H1 (cell line): ENCODE data around the gene BCL2. TPM values are rescaled to one million over a fixed set of nuclear protein-coding genes. Genes with fewer than 3 reads are reported as not detected.

Experiments
- CTCF ChIA-PET: fragments of 300-600 bp; sonication (Branson Sonifier 250); formaldehyde crosslinking; loops from one replicate; lab custom pipeline; 2021; ENCODE audit not compliant: partially characterized antibody; lab: Charles Lee
- POLR2A ChIA-PET: fragments of 300-600 bp; sonication (Branson Sonifier 250); formaldehyde crosslinking; loops from one replicate; lab custom pipeline; 2021; ENCODE audit warnings: inconsistent platforms; ENCODE audit not compliant: partially characterized antibody; lab: Charles Lee
- DNase-seq, 2 experiments: peaks; one replicate each; pipeline versions ENCODE4 v3.0.0 to v3.0.0-alpha.2; 2010 to 2022; ENCODE audit warnings: low spot score in 2 of 2, low read depth in 1 of 2, mixed read lengths in 1 of 2
- FAIRE-seq: peaks from 2 replicates; lab custom pipeline; 2011; peaks lifted over from hg19 to GRCh38; lab: Jason Lieb, UNC
- H2AFZ ChIP-seq: 2 replicates; pipeline ENCODE4 v1.8.1; 2012; ENCODE audit warnings: low read length, inconsistent platforms
- H2AK5ac ChIP-seq: 2 replicates; pipeline ENCODE4 v1.6.1; 2013; ENCODE audit warnings: low read depth, low read length
- H2BK120ac ChIP-seq: replicated peaks from 2 replicates; pipeline ENCODE3; 2013; ENCODE audit warnings: low read depth, low read length, inconsistent platforms
- H2BK12ac ChIP-seq: 2 replicates; pipeline ENCODE4 v1.6.1; 2013; ENCODE audit warnings: low read depth, low read length
- H2BK15ac ChIP-seq: 2 replicates; pipeline ENCODE4 v1.6.1; 2013; ENCODE audit warnings: low read length
- H2BK20ac ChIP-seq: 2 replicates; pipeline ENCODE4 v1.6.1; 2013; ENCODE audit warnings: low read length
- H2BK5ac ChIP-seq: 2 replicates; pipeline ENCODE4 v1.6.1; 2013; ENCODE audit warnings: low read depth, low read length
- H3K14ac ChIP-seq: 2 replicates; pipeline ENCODE4 v1.6.1; 2013; ENCODE audit warnings: inconsistent platforms; ENCODE audit not compliant: insufficient read length
- H3K18ac ChIP-seq: 2 replicates; pipeline ENCODE4 v1.6.1; 2013; ENCODE audit warnings: low read length; ENCODE audit errors: extremely low read depth
- H3K23ac ChIP-seq: 2 replicates; pipeline ENCODE4 v1.6.1; 2013; ENCODE audit warnings: inconsistent platforms; ENCODE audit not compliant: insufficient read length
- H3K23me2 ChIP-seq: 2 replicates; pipeline ENCODE4 v1.6.1; 2013; ENCODE audit warnings: low read depth, low read length
- H3K27ac ChIP-seq: 2 replicates; pipeline ENCODE4 v1.6.1; 2011; ENCODE audit warnings: low read depth, low read length, inconsistent platforms
- H3K27me3 ChIP-seq, 4 experiments: replicated peaks in 1 of 4; 1 replicate in 1 of 4; 2 replicates in 3 of 4; pipeline versions ENCODE4 v1.6.1 to v1.8.1; 2011 to 2013; ENCODE audit warnings: low read length in 3 of 4, mild to moderate bottlenecking in 3 of 4, inconsistent platforms in 2 of 4, mixed read lengths in 2 of 4, moderate library complexity in 1 of 4; ENCODE audit not compliant: control insufficient read depth in 3 of 4, insufficient read depth in 3 of 4; ENCODE audit errors: extremely low read depth in 1 of 4
- H3K36me3 ChIP-seq, 4 experiments: 2 replicates each; pipeline versions ENCODE4 v1.6.1 to v1.8.1; 2011 to 2013; ENCODE audit warnings: mild to moderate bottlenecking in 4 of 4, low read length in 3 of 4, moderate library complexity in 2 of 4, control low read depth in 1 of 4, inconsistent platforms in 1 of 4; ENCODE audit not compliant: insufficient read depth in 4 of 4, control insufficient read depth in 2 of 4
- H3K4ac ChIP-seq: replicated peaks from 2 replicates; pipeline ENCODE3; 2013; ENCODE audit warnings: low read length, low read depth, mixed read lengths, inconsistent platforms; ENCODE audit not compliant: insufficient read length
- H3K4me1 ChIP-seq, 4 experiments: replicated peaks in 1 of 4; 1 replicate in 1 of 4; 2 replicates in 3 of 4; pipeline versions ENCODE4 v1.6.1 to v1.8.1; 2011 to 2013; ENCODE audit warnings: low read length in 3 of 4, inconsistent platforms in 2 of 4, mixed read lengths in 1 of 4; ENCODE audit not compliant: insufficient read depth in 4 of 4, control insufficient read depth in 3 of 4
- H3K4me2 ChIP-seq, 2 experiments: 2 replicates each; pipeline versions ENCODE4 v1.6.1 to v1.8.1; 2011 to 2013; ENCODE audit warnings: low read depth in 2 of 2, low read length in 2 of 2, control low read depth in 1 of 2, inconsistent platforms in 1 of 2, mild to moderate bottlenecking in 1 of 2; ENCODE audit not compliant: insufficient read depth in 1 of 2
- H3K4me3 ChIP-seq, 4 experiments: fragments of 200-600, 300-600 bp in 1 of 4; sonication (generic), shearing (Covaris generic), sonication (Bioruptor Twin) in 1 of 4; 2 replicates each; pipeline versions ENCODE4 v1.5.1 to v1.8.1; 2011 to 2016; ENCODE audit warnings: low read length in 4 of 4, low read depth in 3 of 4, control low read depth in 2 of 4, inconsistent platforms in 2 of 4, mild to moderate bottlenecking in 2 of 4, mixed read lengths in 1 of 4, moderate library complexity in 1 of 4; ENCODE audit not compliant: insufficient read depth in 2 of 4; ENCODE audit errors: extremely low read depth in 1 of 4
- H3K56ac ChIP-seq: replicated peaks from 2 replicates; pipeline ENCODE3; 2013; ENCODE audit warnings: low read depth, mild to moderate bottlenecking, mixed read lengths, low read length, inconsistent platforms; ENCODE audit not compliant: insufficient read length
- H3K79me1 ChIP-seq: 2 replicates; pipeline ENCODE4 v1.6.1; 2013; ENCODE audit warnings: low read depth, low read length, control low read depth
- H3K79me2 ChIP-seq, 2 experiments: 2 replicates each; pipeline versions ENCODE4 v1.6.1 to v1.8.1; 2012 to 2013; ENCODE audit warnings: low read length in 2 of 2, mild to moderate bottlenecking in 2 of 2, inconsistent platforms in 1 of 2; ENCODE audit not compliant: insufficient read depth in 2 of 2, control insufficient read depth in 1 of 2
- H3K9ac ChIP-seq, 4 experiments: replicated peaks in 1 of 4; 1 replicate in 1 of 4; 2 replicates in 3 of 4; pipeline versions ENCODE4 v1.6.1 to v1.8.1; 2011 to 2013; ENCODE audit warnings: low read depth in 3 of 4, low read length in 3 of 4, control low read depth in 2 of 4, mild to moderate bottlenecking in 2 of 4, moderate library complexity in 2 of 4, inconsistent platforms in 1 of 4; ENCODE audit errors: extremely low read depth in 1 of 4
- H3K9me3 ChIP-seq, 2 experiments: 2 replicates each; pipeline versions ENCODE4 v1.6.1 to v1.8.1; 2012 to 2013; ENCODE audit warnings: mild to moderate bottlenecking in 2 of 2, moderate library complexity in 2 of 2, control low read depth in 1 of 2, inconsistent platforms in 1 of 2, low read depth in 1 of 2, low read length in 1 of 2, mixed read lengths in 1 of 2; ENCODE audit not compliant: insufficient read depth in 2 of 2
- H4K20me1 ChIP-seq, 2 experiments: replicated peaks in 1 of 2; 2 replicates each; pipeline versions ENCODE3 to v1.8.1; 2011 to 2013; ENCODE audit warnings: inconsistent platforms in 2 of 2, low read length in 2 of 2, mild to moderate bottlenecking in 1 of 2; ENCODE audit not compliant: insufficient read depth in 2 of 2, control insufficient read depth in 1 of 2
- H4K5ac ChIP-seq: 2 replicates; pipeline ENCODE4 v1.6.1; 2013; ENCODE audit warnings: low read length, low read depth, mixed read lengths, inconsistent platforms; ENCODE audit not compliant: insufficient read length
- H4K8ac ChIP-seq: 2 replicates; pipeline ENCODE4 v1.8.0; 2013; ENCODE audit warnings: mild to moderate bottlenecking, moderate library complexity, low read length, inconsistent platforms; ENCODE audit not compliant: insufficient read depth; ENCODE audit errors: extremely low read depth
- H4K91ac ChIP-seq: replicated peaks from 2 replicates; pipeline ENCODE3; 2013; ENCODE audit warnings: low read length, mixed read lengths, inconsistent platforms; ENCODE audit not compliant: insufficient read length
- CBX8 ChIP-seq: fragments of 300-800, 300-1000 bp; sonication (generic); IDR thresholded peaks from 2 replicates; pipeline ENCODE4 v1.7.1; 2016; ENCODE audit warnings: low read depth, low read length, borderline replicate concordance
- CHD2 ChIP-seq: IDR thresholded peaks from 2 replicates; pipeline ENCODE4 v1.6.1; 2012; ENCODE audit warnings: low read length, improper control_type of control experiment
- FOSL1 ChIP-seq: IDR thresholded peaks from 2 replicates; pipeline ENCODE4 v1.6.1; 2011; ENCODE audit warnings: mild to moderate bottlenecking, low read depth, low read length, moderate library complexity; ENCODE audit not compliant: insufficient read depth
- GABPA ChIP-seq: IDR thresholded peaks from 2 replicates; pipeline ENCODE4 v1.6.1; 2011; ENCODE audit warnings: mild to moderate bottlenecking, low read length, moderate library complexity, borderline replicate concordance; ENCODE audit not compliant: insufficient read depth
- GTF2F1 ChIP-seq: IDR thresholded peaks from 2 replicates; pipeline ENCODE4 v1.6.1; 2012; ENCODE audit warnings: low read depth, low read length, improper control_type of control experiment, borderline replicate concordance
- KDM1A ChIP-seq: fragments of 200-600, 300-600 bp; sonication (generic); IDR thresholded peaks from 2 replicates; pipeline ENCODE4 v1.7.1; 2016; ENCODE audit warnings: mild to moderate bottlenecking, low read length, borderline replicate concordance
- RXRA ChIP-seq: IDR thresholded peaks from 2 replicates; pipeline ENCODE4 v1.6.1; 2011; ENCODE audit warnings: low read depth, mild to moderate bottlenecking, low read length, moderate library complexity; ENCODE audit not compliant: insufficient read depth
- SAP30 ChIP-seq: fragments of 300-600 bp; sonication (generic); IDR thresholded peaks from 2 replicates; pipeline ENCODE4 v1.7.1; 2012; ENCODE audit warnings: low read length, moderate library complexity, mild to moderate bottlenecking, inconsistent platforms; ENCODE audit not compliant: insufficient read depth, insufficient replicate concordance
- SP2 ChIP-seq: IDR thresholded peaks from 2 replicates; pipeline ENCODE4 v1.6.1; 2012; ENCODE audit warnings: mild to moderate bottlenecking, low read length, inconsistent platforms
- SRF ChIP-seq: IDR thresholded peaks from 2 replicates; pipeline ENCODE4 v1.6.1; 2011; ENCODE audit warnings: mild to moderate bottlenecking, low read depth, low read length, moderate library complexity
- TAF7 ChIP-seq: optimal IDR thresholded peaks from 2 replicates; pipeline ENCODE3; 2011; ENCODE audit warnings: low read depth, mild to moderate bottlenecking, inconsistent platforms, low read length, moderate library complexity, borderline replicate concordance
- TCF12 ChIP-seq: IDR thresholded peaks from 2 replicates; pipeline ENCODE4 v1.6.1; 2011; ENCODE audit warnings: low read depth, mild to moderate bottlenecking, low read length
- WGBS, 2 experiments: shearing (Covaris generic) in 1 of 2; methylation state at CpG; one replicate each; pipeline versions ENCODE4 v1.1.6 to v1.1.7; 2013 to 2015; ENCODE audit warnings: low lambda C conversion rate in 2 of 2, mixed read lengths in 2 of 2, inconsistent platforms in 1 of 2, low coverage in 1 of 2, missing lambda C conversion rate in 1 of 2; ENCODE audit not compliant: insufficient replicate concordance in 2 of 2, insufficient coverage in 1 of 2, insufficient read length in 1 of 2; ENCODE audit errors: extremely low coverage in 1 of 2, missing lambda C conversion rate in 1 of 2; 5-methylcytosine and 5-hydroxymethylcytosine counted together
- polyA plus RNA-seq, 7 experiments: library from polyadenylated mRNA; depleted of rRNA in 3 of 7; stranded (reverse) in 5 of 7; unstranded in 2 of 7; fragments of >200 nt in 5 of 7; fragments of 200-250 nt in 2 of 7; gene quantifications; 1 replicate in 5 of 7; 2 replicates in 1 of 7; 4 replicates in 1 of 7; pipeline versions ENCODE4 v1.2.1 to v1.2.3, GENCODE V29; 2011 to 2013; ENCODE audit warnings: missing spikeins in 2 of 7, mixed read lengths in 2 of 7
- total RNA-seq: library from RNA; stranded (reverse); fragmentation: NEBNext Ultra II Directional; extraction: Animal tissue kit (Norgen Biotek cat#: 25700); gene quantifications from 2 replicates; pipeline ENCODE4 v1.2.1, GENCODE V29; 2021
- TF ChIP-seq, protein P1 (sequence below): IDR thresholded peaks from 2 replicates; pipeline ENCODE4 v1.6.1; 2012; ENCODE audit warnings: low read length, inconsistent platforms

BCL2 gene
- total and polyA plus RNA-seq, 2 of the 8 experiments (the other 6 are each of a cell fraction or from before 2014, with no cell fraction given) = 0.59 to 4.5 TPM

DNA sequence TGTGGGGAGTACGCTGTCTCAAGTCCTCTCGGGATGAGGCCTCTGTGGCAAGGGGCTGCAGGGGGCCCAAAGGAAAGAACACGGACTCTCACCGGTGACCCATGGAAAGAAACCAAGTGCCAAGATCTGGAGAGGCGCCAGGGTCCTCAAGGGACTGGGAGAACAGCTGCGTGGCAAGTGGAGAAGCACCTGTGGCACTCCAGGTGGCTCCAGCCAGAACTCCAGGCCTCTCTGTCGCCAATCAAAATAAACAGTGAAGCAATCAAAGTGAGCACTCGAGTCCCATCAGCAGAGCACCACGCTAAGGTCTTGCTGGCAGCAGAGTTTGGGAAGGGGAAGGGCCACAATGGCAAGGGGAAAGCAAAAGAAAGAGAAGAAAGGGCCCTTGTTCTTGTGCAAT, 54.7 kb downstream of the BCL2 start:
- Histone ChIP-seq H3K4me3 (no peak overlapping the region), H3K14ac (no peak overlapping the region), H3K56ac (no peak overlapping the region), H2BK120ac (no peak overlapping the region), H3K4me2 (no peak overlapping the region), H3K18ac (no peak overlapping the region), H3K27me3 (no peaks in the 10 kb centered on the region), H2AK5ac (no peak overlapping the region), H3K27ac (no peak overlapping the region), H3K36me3 (no peaks in the 10 kb centered on the region), H3K23ac (no peak overlapping the region), H3K23me2 (no peaks in the 10 kb centered on the region), H3K4me1 (peaks cover 0 to 4% (median 0%) of the 10 kb centered on the region in 4 experiments; a peak in 1 of 7 replicates), H3K79me1 (no peaks in the 10 kb centered on the region), H2BK5ac (no peak overlapping the region), H2BK12ac (no peak overlapping the region), H3K9me3 (no peaks in the 10 kb centered on the region), H2BK20ac (no peak overlapping the region), H2AFZ (no peak overlapping the region), H4K5ac (no peak overlapping the region), H3K9ac (no peak overlapping the region), H4K8ac (no peak overlapping the region; the same call in 1 of the 2 replicates), H4K91ac (no peak overlapping the region), H3K79me2 (no peaks in the 10 kb centered on the region), H3K4ac (no peak overlapping the region), H2BK15ac (no peak overlapping the region), H4K20me1 (no peaks in the 10 kb centered on the region)
- FAIRE-seq (no peak), DNase-seq (no peak)
- ChIA-PET CTCF (interaction anchor here (2.0 kb wide), 1 partner anchor 13 kb away, joined by 8 read pairs; no protein-coding TSS in a partner anchor), POLR2A (no interaction called here)
- WGBS, 2 experiments = 88% methylated on average over 9 of the region's 9 CpGs; no CpG with 5 or more reads in 1 of the 2 experiments
- TF ChIP-seq SAP30 (no peak), SP2 (no peak), KDM1A (no peak), TAF7 (no peak), GABPA (no peak), RXRA (no peak), CBX8 (no peak), CHD2 (no peak), FOSL1 (no peak), TCF12 (no peak), SRF (no peak), GTF2F1 (no peak)
- TF ChIP-seq, protein P1, sequence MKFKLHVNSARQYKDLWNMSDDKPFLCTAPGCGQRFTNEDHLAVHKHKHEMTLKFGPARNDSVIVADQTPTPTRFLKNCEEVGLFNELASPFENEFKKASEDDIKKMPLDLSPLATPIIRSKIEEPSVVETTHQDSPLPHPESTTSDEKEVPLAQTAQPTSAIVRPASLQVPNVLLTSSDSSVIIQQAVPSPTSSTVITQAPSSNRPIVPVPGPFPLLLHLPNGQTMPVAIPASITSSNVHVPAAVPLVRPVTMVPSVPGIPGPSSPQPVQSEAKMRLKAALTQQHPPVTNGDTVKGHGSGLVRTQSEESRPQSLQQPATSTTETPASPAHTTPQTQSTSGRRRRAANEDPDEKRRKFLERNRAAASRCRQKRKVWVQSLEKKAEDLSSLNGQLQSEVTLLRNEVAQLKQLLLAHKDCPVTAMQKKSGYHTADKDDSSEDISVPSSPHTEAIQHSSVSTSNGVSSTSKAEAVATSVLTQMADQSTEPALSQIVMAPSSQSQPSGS = no peak
